DND-41 (cell line): ENCODE results near the gene GPALPP1.

Experiments
- EZH2 ChIP-seq: IDR thresholded peaks from 3 replicates; pipeline ENCODE4 v1.6.1; 2012; ENCODE audit warnings: borderline replicate concordance, low read depth, mild to moderate bottlenecking, moderate library complexity, low read length, inconsistent platforms; ENCODE audit not compliant: severe bottlenecking
- TF ChIP-seq, protein P1 (sequence below): IDR thresholded peaks from 2 replicates; pipeline ENCODE4 v1.5.1; 2012; ENCODE audit warnings: borderline replicate concordance, low read length, moderate library complexity, mild to moderate bottlenecking; ENCODE audit not compliant: poor library complexity, severe bottlenecking; ENCODE audit errors: extremely low read depth

DNA sequence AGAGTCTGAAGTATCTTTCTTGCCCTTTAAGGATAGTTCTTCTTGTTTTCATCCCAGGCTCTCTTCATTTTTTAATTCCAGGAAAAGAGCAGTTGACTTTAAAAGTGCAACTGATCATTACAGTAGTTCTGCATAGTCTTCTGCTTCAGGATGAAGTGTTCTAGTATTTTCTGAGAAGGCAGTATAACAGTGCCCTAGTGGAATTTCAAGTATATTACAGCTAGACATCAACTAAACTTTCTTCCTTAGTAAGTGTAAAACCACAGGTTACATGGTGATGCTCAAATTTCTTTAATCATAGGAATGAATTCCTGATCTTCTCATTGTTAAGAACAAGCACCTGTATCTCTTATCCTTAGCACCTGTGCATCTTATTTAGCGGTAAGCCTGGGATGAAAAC, 11.0 kb upstream of the GPALPP1 start:
- TF ChIP-seq, protein P1, sequence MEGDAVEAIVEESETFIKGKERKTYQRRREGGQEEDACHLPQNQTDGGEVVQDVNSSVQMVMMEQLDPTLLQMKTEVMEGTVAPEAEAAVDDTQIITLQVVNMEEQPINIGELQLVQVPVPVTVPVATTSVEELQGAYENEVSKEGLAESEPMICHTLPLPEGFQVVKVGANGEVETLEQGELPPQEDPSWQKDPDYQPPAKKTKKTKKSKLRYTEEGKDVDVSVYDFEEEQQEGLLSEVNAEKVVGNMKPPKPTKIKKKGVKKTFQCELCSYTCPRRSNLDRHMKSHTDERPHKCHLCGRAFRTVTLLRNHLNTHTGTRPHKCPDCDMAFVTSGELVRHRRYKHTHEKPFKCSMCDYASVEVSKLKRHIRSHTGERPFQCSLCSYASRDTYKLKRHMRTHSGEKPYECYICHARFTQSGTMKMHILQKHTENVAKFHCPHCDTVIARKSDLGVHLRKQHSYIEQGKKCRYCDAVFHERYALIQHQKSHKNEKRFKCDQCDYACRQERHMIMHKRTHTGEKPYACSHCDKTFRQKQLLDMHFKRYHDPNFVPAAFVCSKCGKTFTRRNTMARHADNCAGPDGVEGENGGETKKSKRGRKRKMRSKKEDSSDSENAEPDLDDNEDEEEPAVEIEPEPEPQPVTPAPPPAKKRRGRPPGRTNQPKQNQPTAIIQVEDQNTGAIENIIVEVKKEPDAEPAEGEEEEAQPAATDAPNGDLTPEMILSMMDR: peak; percentile 19
- TF ChIP-seq EZH2: no peak
